WI38 (cell line): ENCODE measurements around the gene BBS2.

Source experiments
- H3K4me3 ChIP-seq: 2 replicates; pipeline ENCODE4 v1.5.1; 2011; ENCODE audit warnings: low read depth, mild to moderate bottlenecking, control low read depth, low read length
- CTCF ChIP-seq: IDR thresholded peaks from 2 replicates; pipeline ENCODE4 v1.5.1; 2012; ENCODE audit warnings: low read depth, mild to moderate bottlenecking, control low read depth, low read length

The BBS2 gene

GRCh38 chr16:56520251-56520577, 390 bp upstream of the BBS2 start:
- peak overlapping the region; percentile 98 for H3K4me3 ChIP-seq
- no peak for TF ChIP-seq CTCF

GRCh38 chr16:56518425-56518824, 1.4 kb downstream of the BBS2 start:
- TF ChIP-seq CTCF, result no peak
- H3K4me3 ChIP-seq, result no peak overlapping the region

GRCh38 chr16:56517206-56517605, 2.6 kb downstream of the BBS2 start:
- no peak for TF ChIP-seq CTCF
- H3K4me3 ChIP-seq, result no peak overlapping the region

GRCh38 chr16:56515665-56516064, 4.2 kb downstream of the BBS2 start:
- no peak overlapping the region for H3K4me3 ChIP-seq
- TF ChIP-seq CTCF, result no peak

GRCh38 chr16:56514845-56515244, 5.0 kb downstream of the BBS2 start:
- no peak for TF ChIP-seq CTCF
- no peak overlapping the region for H3K4me3 ChIP-seq

GRCh38 chr16:56513972-56514371, 5.9 kb downstream of the BBS2 start:
- TF ChIP-seq CTCF, result peak; percentile 50
- no peak overlapping the region for H3K4me3 ChIP-seq

GRCh38 chr16:56513091-56513490, 6.7 kb downstream of the BBS2 start:
- no peak overlapping the region for H3K4me3 ChIP-seq
- TF ChIP-seq CTCF, result no peak
